Dedifferentiated amniotic fluid mesenchymal stem cell (primary cell): Measurements from ENCODE around the gene HRH2.
"Not testable (repeated sequence)": the region's sequence is repeated elsewhere in the genome, so short reads cannot be mapped to it uniquely, and the experiment has no call there.

Experiments
- DNase-seq: peaks from one replicate; pipeline ENCODE4 v3.0.0-alpha.2; 2016; ENCODE audit errors: extremely low spot score

Gene HRH2

GRCh38 chr5:175740014-175740413 lies 82.1 kb downstream of the HRH2 start:
- DNase-seq = no peak

- no peak for DNase-seq
Measured at GRCh38 chr5:175741556-175741955, 83.7 kb downstream of the HRH2 start.

- no peak for DNase-seq
Measured at GRCh38 chr5:175742290-175742994, 84.6 kb downstream of the HRH2 start.

GRCh38 chr5:175743676-175744210 lies 85.9 kb downstream of the HRH2 start:
- DNase-seq = no peak

- no peak for DNase-seq
Measured at GRCh38 chr5:175745210-175745609, 87.3 kb downstream of the HRH2 start.

- DNase-seq = no peak
Measured at GRCh38 chr5:175746851-175747250, 89.0 kb downstream of the HRH2 start.

- DNase-seq = no peak
Measured at GRCh38 chr5:175747539-175748060, 89.7 kb downstream of the HRH2 start.

- DNase-seq = no peak
Measured at GRCh38 chr5:175748650-175749049, 90.8 kb downstream of the HRH2 start.

- no peak for DNase-seq
Measured at GRCh38 chr5:175749591-175749990, 91.7 kb downstream of the HRH2 start.

GRCh38 chr5:175750511-175750931 lies 92.7 kb downstream of the HRH2 start:
- no peak for DNase-seq

GRCh38 chr5:175751369-175751768 lies 93.5 kb downstream of the HRH2 start:
- no peak for DNase-seq

GRCh38 chr5:175752826-175753535 lies 95.1 kb downstream of the HRH2 start:
- DNase-seq = no peak

GRCh38 chr5:175753536-175754402 lies 95.9 kb downstream of the HRH2 start:
- no peak for DNase-seq

- DNase-seq = not testable (repeated sequence)
Measured at GRCh38 chr5:175759991-175760390, 102.1 kb downstream of the HRH2 start.
